Left forelimb (tissue), 1 donor: ENCODE data around the gene SH3TC2.

ENCODE experiments used
- DNase-seq: peaks from one replicate; pipeline ENCODE4 v3.0.0-alpha.2; 2018; ENCODE audit warnings: low spot score

Gene SH3TC2

GRCh38 chr5:149028984-149029383 lies 33.9 kb downstream of the SH3TC2 start:
- no peak for DNase-seq

DNA sequence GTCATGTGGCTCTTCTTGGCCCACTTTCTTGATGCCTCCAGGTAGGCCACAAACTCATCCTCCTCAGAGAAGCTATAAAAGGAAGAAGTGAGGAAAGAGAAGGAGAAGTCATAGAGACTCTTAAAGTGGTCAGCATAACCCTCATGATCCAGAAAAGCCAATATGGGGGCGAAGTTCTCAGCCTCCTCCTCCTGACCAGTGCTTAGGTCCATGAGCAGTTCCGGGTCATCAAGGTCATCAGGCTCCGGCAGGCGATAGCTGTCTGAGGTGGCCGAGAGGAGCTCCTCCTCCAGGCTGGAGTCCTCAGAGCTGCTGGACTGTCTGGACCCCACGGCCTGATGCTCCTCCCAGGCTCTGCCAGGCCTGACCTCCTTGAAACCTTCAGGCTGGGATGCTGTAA lies 34.7 kb downstream of the SH3TC2 start:
- DNase-seq = no peak

- no peak for DNase-seq
Measured at GRCh38 chr5:149027636-149028035, 35.2 kb downstream of the SH3TC2 start.

- DNase-seq = no peak
Measured at GRCh38 chr5:149024943-149025342, 37.9 kb downstream of the SH3TC2 start.

DNA sequence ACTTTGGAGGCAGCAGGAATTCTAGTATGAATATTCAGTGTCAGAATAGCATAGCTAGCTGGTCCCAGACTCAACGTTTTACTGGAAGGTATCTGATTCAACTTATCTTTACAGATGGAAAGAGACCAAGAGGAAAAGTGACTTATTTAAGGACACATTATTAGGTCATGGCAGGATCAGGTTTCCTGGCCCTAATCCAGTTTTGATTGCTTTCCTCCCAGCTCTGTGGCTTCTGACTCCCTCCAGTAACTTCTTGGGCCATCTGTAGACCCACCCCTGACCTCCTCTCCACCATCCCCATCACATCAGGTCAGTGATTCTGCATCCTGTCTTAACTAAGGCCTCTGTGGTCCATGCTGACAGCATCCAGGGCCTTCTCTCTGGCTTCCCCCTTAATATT lies 38.4 kb downstream of the SH3TC2 start:
- no peak for DNase-seq

- DNase-seq = no peak
Measured at GRCh38 chr5:149022200-149022599, 40.7 kb downstream of the SH3TC2 start.

GRCh38 chr5:149019679-149020078 lies 43.2 kb downstream of the SH3TC2 start:
- DNase-seq = no peak

GRCh38 chr5:149018909-149019443 lies 43.9 kb downstream of the SH3TC2 start:
- no peak for DNase-seq

- DNase-seq = no peak
Measured at GRCh38 chr5:149017636-149018035, 45.2 kb downstream of the SH3TC2 start.

GRCh38 chr5:149015561-149015960 lies 47.3 kb downstream of the SH3TC2 start:
- DNase-seq = no peak

- DNase-seq = no peak
Measured at GRCh38 chr5:149015126-149015525, 47.7 kb downstream of the SH3TC2 start.

- no peak for DNase-seq
Measured at GRCh38 chr5:149014571-149015031, 48.3 kb downstream of the SH3TC2 start.

DNA sequence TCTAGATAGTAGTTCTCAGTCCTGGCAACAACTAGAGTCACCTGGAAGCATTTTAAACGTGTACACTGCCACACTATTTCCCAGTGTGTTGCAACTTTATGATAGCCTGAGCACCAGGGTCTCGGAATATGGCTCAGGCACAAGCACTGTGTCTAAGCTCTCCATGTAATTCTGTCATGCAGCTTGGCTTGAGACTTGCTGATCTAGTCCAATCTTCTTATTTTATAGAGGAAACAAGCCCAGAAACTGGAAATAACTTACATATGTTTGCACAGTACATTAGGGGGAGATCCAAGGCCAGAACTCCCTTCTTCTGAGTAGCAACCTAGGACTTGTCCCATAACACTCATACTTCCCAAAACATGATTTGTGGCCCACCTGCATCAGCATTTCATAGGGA lies 49.1 kb downstream of the SH3TC2 start:
- no peak for DNase-seq

DNA sequence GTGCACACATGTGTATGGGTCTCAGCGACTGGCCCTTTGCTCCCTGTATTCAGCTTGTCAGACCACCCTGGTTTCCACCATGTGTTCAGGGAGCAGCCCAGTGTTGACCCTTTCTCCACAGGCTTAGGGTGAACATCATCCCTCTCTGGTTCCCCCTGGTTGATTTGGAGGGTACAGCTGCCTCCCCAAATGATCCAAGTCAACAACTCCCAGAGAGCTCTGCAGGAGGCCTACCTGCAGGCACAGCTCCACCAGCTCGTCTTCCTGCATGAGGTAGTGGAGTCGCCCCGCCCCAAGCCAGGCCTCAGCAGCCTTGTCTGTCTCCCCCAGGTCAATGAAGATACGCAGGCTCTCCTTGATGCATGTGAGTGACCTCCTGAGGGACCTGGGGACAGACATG lies 50.5 kb downstream of the SH3TC2 start:
- DNase-seq = no peak

- DNase-seq = no peak
Measured at GRCh38 chr5:149011728-149012127, 51.1 kb downstream of the SH3TC2 start.

GRCh38 chr5:149011084-149011483 lies 51.8 kb downstream of the SH3TC2 start:
- no peak for DNase-seq

DNA sequence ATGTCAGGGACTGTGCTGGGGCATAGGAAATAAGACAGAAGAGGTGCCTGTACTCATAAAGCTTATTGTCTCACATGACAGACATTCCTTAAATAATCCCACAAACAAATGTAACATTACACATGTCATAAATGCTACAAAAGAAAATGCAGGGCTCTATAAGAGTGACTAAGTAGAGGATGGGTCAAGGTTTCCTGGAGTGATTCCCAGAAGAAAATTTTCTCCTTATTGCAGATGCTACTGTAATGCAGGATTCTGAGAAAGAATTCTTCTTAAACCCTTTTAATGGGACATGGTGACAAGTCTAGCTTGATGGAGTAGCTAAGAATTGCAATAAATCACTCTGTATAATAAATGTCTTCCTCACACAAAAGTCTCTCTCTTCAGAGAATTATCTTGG lies 55.7 kb downstream of the SH3TC2 start:
- no peak for DNase-seq

GRCh38 chr5:149006426-149006825 lies 56.4 kb downstream of the SH3TC2 start:
- no peak for DNase-seq

GRCh38 chr5:149005077-149005892 lies 57.6 kb downstream of the SH3TC2 start:
- no peak for DNase-seq

GRCh38 chr5:149004559-149004958 lies 58.3 kb downstream of the SH3TC2 start:
- no peak for DNase-seq

GRCh38 chr5:149002761-149003689 lies 59.8 kb downstream of the SH3TC2 start:
- DNase-seq = no peak

DNA sequence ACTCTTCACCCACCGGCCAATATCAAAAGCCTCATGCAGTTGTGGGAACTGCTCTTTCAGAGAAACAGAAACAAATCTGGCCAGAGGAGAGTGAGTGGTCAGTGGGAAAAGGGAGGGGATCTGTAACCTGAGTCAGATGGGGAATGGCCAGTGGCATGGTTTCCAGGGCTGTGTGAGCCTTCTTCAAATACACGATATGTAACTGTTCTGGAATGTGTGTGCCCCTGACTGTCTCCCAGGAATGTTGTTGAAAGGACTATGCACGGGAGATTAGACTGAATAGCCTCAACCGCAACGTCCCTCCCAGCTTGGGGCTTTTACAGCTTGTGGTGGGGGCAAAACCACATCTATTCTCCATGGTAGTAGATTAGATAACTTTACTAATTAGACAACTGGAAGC lies 60.8 kb downstream of the SH3TC2 start:
- no peak for DNase-seq

GRCh38 chr5:149001162-149001561 lies 61.7 kb downstream of the SH3TC2 start:
- no peak for DNase-seq
